Ishikawa (cell line): Measurements from ENCODE around the gene MYEF2.

Experiments used
- CEBPB ChIP-seq: IDR thresholded peaks from 2 replicates; pipeline ENCODE4 v1.6.1; 2012
- CREB1 ChIP-seq: IDR thresholded peaks from 2 replicates; pipeline ENCODE4 v1.6.1; 2012; ENCODE audit warnings: low read depth
- EP300 ChIP-seq: IDR thresholded peaks from 2 replicates; pipeline ENCODE4 v1.6.1; 2012; ENCODE audit warnings: borderline replicate concordance
- FOXM1 ChIP-seq: IDR thresholded peaks from 2 replicates; pipeline ENCODE4 v1.6.1; 2012; ENCODE audit warnings: low read depth, borderline replicate concordance
- RAD21 ChIP-seq: IDR thresholded peaks from 2 replicates; pipeline ENCODE4 v1.6.1; 2012; ENCODE audit warnings: low read depth
- TAF1 ChIP-seq: IDR thresholded peaks from 2 replicates; pipeline ENCODE4 v1.6.1; 2012; ENCODE audit warnings: low read depth, mild to moderate bottlenecking
- TEAD4 ChIP-seq: IDR thresholded peaks from 2 replicates; pipeline ENCODE4 v1.6.1; 2012
- USF1 ChIP-seq: IDR thresholded peaks from 2 replicates; pipeline ENCODE4 v1.6.1; 2012
- YY1 ChIP-seq: IDR thresholded peaks from 2 replicates; pipeline ENCODE4 v1.6.1; 2012; ENCODE audit warnings: low read depth
- ZBTB7A ChIP-seq: IDR thresholded peaks from 2 replicates; pipeline ENCODE4 v1.6.1; 2012; ENCODE audit warnings: low read depth
- TF ChIP-seq, protein P1 (sequence below): IDR thresholded peaks from 2 replicates; pipeline ENCODE4 v1.6.1; 2012
- TF ChIP-seq, protein P2 (sequence below): IDR thresholded peaks from 2 replicates; pipeline ENCODE4 v1.6.1; 2012; ENCODE audit warnings: low read depth, mild to moderate bottlenecking

DNA sequence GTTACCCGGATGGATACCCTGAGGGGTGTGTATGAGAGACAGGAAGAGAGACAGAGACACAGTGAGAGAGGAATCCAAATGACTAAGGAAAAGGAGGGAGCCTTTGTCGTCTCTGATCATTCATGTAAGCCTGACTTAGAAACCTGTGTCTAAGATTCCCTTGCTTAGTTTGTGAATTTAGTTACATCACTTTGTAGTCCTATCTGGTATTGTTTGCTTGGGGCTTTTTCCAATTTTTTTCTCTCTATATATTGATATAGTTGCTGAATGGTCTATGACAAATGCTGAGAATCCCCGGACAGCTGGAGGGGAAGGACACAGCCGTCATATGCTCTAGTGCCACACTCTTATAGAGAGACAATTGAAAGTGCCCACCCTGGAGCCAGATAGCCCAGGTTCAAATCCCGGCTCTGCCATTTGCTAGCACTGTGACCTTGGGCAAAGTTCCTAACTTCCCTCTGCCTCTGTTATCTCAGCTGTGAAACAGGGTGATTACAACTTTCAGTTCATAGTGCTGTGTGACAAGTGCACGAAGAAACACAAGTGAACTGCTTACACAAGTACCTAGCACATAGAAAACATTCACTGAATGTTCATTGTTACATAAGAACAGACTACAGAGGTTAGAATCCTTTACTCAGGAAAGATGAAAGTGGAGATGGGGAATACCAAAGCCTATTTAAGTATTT is 51.3 kb downstream of the MYEF2 start:
- TF ChIP-seq, protein P1, sequence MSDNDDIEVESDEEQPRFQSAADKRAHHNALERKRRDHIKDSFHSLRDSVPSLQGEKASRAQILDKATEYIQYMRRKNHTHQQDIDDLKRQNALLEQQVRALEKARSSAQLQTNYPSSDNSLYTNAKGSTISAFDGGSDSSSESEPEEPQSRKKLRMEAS, result no peak
- TF ChIP-seq YY1 (no peak), EP300 (no peak), TAF1 (no peak), CREB1 (no peak), RAD21 (no peak), FOXM1 (no peak), TEAD4 (no peak), USF1 (no peak), ZBTB7A (no peak), CEBPB (no peak)
- TF ChIP-seq, protein P2, sequence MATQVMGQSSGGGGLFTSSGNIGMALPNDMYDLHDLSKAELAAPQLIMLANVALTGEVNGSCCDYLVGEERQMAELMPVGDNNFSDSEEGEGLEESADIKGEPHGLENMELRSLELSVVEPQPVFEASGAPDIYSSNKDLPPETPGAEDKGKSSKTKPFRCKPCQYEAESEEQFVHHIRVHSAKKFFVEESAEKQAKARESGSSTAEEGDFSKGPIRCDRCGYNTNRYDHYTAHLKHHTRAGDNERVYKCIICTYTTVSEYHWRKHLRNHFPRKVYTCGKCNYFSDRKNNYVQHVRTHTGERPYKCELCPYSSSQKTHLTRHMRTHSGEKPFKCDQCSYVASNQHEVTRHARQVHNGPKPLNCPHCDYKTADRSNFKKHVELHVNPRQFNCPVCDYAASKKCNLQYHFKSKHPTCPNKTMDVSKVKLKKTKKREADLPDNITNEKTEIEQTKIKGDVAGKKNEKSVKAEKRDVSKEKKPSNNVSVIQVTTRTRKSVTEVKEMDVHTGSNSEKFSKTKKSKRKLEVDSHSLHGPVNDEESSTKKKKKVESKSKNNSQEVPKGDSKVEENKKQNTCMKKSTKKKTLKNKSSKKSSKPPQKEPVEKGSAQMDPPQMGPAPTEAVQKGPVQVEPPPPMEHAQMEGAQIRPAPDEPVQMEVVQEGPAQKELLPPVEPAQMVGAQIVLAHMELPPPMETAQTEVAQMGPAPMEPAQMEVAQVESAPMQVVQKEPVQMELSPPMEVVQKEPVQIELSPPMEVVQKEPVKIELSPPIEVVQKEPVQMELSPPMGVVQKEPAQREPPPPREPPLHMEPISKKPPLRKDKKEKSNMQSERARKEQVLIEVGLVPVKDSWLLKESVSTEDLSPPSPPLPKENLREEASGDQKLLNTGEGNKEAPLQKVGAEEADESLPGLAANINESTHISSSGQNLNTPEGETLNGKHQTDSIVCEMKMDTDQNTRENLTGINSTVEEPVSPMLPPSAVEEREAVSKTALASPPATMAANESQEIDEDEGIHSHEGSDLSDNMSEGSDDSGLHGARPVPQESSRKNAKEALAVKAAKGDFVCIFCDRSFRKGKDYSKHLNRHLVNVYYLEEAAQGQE, result no peak
